Activated gamma-delta T cell (primary cell): Measurements from ENCODE around the gene OCIAD1.
"Not testable (repeated sequence)": the region's sequence is repeated elsewhere in the genome, so short reads cannot be mapped to it uniquely, and the experiment has no call there.

Source experiments
- DNase-seq: peaks from one replicate; lab custom pipeline; 2025; lab: John Stamatoyannopoulos, UW
- total RNA-seq, 2 donors: gene quantifications; one replicate each; lab custom pipeline; 2026; lab: John Stamatoyannopoulos, UW

Gene OCIAD1, protein sequence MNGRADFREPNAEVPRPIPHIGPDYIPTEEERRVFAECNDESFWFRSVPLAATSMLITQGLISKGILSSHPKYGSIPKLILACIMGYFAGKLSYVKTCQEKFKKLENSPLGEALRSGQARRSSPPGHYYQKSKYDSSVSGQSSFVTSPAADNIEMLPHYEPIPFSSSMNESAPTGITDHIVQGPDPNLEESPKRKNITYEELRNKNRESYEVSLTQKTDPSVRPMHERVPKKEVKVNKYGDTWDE
- total RNA-seq, result 127 to 129 reads per million in 2 donors

DNA sequence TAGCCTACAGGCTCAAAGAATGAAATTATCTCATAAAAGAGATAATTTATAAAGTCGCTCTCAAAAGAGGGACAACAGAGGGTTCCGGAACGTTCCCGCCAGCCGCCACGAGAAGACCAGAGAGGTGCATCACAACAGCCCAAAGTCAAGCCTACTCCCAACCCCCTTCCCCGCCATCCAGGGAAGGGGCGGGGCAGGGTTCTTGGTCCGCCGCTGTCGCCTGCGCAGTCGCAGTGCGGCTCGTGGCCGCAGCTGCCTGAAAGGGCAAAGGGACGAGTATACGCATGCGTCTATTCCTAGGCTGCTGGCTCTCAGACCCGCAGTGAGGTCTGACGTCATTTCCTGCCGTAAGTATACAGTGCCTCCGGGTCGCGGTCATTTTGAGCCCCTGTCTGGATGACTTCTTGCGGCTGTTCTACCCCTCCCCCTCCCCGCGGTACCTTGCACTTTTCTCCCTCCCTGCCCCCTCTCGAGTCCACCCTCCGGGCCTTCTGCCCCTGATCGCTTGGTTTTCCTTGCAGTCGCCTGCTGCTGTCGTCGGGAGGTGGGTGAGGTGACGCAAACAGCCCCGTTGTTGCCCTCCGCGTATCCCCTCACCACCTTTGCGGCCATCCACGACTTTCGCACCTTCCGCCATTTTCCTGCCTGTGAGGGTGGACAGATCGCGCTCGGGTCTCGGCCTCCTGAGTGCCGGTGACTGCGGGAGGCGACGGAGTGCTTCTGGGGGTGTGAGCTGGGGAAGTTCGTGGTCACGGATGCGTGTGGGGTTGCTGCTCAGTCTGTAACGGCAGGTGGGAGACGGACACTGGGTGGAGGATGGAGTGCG is at the start of gene OCIAD1:
Gene OCIAD1, plus strand, starts transcription at position 383 of the 826 bp plus-strand sequence. CDS start 1,537 bp downstream, outside the sequence.
- peak; percentile 82 for DNase-seq

DNA sequence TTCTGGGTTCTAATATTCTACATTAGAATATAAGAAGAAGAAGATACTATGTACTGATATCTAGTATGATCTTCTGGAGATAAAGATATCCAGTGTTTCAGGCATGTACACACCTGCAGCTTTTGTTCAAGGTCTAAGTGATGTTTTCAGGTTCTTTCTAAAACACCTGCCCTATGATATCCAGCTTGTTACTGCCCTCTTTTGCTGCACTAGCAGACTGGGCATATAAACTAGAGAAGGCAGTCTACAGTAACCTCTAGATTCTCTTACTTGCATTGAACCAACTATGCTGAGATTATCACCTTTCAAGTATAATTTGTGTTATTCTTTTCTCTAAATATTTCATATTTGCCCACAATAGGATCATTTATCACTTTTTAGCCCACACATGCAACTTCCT is 48.9 kb upstream of the OCIAD1 start:
- no peak for DNase-seq

DNA sequence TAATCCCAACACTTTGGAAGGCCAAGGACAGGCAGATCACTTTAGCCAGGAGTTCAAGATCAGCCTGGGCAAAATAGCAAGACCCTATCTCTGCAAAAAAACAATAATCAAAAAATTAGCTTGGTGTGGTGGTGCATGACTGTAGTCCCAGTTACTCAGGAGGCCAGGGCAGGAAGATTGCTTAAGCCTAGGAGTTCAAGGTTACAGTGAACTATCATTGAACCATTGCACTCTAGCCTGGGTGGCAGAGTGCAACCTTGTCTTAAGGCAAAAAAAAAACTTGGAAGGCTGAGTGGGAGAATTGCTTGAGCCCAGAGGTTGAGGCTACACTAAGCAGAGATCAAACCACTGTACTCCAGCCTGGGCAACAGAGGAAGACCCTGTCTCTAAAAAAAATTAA is 45.6 kb upstream of the OCIAD1 start:
- no peak for DNase-seq

DNA sequence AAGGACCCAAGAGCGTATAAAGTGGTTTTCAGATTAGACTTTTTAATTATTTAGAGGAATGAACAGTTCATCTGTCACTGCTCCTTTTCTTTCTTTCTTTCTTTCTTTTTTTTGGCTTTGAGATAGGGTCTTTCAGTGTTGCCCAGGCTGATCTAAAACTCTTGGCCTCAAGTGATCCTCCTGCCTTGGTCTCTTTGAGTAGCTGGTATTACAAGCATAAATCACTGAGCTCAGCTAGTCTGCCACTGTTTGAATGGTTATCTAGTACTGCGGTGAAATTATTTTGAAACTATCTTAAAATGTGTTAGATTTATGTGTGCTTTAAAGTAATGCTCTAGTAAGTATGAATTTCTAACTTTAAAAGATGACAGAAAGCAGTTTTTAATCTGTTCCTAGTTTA is 44.3 kb upstream of the OCIAD1 start:
- DNase-seq, result no peak

DNA sequence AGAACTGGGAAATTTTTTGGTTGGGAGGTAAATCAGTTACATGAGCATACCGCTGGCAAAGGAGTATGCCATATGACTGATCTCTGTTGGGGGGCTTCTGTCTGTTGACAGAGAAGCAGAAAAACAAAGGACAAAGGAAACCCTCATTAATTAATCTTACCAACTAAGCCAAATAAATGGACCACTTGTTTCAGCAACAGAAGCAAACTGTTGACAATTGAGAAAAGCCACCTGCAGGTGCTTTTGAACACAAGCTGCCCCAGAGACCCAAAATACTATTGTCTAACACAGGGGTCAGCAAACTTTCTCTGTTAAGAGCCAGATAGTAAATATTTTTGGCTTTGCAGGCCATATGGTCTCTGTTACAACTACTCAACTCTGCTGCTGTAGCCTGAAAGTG is 43.8 kb upstream of the OCIAD1 start:
- no peak for DNase-seq

DNA sequence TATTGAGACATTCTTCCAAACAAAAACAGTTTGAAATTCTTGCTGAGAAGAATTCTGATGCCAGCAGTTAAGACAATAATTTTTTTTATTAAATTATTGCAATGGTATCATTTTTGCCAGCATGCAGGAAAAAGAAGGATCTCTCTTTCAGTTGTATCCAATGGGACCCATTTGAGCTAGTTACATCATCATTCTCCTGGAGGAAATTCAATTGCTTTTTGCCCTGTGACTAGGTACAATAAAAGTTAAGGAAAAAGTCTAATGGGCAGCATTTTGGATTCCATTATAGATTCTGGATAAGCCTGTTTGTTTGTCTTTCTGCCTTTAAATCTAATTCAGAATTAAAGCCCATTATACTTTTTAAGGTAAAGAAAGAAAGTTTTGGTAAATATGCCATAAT is 40.3 kb upstream of the OCIAD1 start:
- no peak for DNase-seq

DNA sequence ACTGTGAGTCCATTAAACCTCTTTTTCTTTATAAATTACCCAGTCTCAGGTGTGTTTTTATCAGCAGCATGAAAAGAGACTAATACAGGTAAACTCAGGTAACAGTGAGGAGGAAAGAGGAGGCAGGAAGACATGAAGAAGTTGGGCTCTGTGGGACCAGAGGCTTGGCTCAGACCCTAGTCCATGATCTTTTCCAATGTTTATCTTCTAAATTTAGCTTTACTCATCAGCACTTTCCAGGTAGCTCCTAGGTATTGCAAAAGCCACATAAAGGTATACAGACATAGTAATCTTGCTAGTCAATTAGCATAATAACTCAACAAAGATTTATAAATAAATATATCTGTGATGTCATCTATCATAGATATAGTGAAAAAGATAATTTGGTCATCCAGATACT is 39.6 kb upstream of the OCIAD1 start:
- DNase-seq, result no peak

DNA sequence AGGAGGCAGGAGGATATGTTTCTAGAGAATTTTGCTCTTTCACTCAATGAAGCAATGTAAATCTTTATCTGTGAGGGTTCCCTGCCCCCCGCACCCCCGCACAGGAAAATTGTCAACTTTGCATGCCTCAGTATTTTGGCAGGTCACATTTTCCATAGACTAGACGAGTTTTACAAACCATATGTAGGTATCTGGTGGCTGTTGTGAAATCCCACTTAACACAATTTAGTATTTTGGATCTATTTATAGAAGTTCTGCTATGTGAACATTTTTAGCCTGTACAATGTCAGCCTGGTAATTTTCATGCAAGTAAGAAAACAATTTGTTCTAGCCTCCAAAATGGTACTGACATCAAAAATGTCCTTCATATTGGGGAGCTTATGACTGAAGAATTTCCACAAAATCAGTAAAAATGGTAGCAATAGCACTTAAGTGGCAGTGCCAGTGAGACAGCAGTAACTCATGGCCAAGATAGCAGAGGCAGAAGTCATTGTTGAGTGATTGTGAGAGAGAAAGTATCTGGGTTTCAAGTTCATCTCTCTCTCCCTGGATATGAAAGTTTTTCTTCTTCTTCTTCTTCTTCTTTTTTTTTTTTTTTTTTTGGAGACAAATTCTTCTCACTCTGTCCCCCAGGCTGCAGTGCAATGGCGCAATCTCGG is 38.4 kb upstream of the OCIAD1 start:
- no peak for DNase-seq

DNA sequence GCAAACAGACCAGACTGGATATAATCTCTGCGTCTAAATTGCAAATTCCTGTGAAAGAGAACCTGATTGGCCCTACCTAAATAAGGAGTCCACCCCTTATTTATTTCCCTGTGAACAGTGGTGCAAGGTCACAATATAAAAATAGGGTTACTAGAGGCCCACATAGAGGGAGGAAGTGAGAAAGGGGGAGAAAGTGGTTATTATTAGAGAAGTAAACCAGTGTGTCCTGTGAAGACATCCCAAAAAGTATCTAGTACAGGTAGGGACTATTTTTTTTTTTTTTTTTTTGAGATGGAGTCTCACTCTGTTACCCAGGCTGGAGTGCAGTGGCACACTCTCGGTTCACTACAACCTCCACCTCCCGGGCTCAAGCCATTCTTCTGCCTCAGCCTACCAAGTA is 35.8 kb upstream of the OCIAD1 start:
- no peak for DNase-seq

DNA sequence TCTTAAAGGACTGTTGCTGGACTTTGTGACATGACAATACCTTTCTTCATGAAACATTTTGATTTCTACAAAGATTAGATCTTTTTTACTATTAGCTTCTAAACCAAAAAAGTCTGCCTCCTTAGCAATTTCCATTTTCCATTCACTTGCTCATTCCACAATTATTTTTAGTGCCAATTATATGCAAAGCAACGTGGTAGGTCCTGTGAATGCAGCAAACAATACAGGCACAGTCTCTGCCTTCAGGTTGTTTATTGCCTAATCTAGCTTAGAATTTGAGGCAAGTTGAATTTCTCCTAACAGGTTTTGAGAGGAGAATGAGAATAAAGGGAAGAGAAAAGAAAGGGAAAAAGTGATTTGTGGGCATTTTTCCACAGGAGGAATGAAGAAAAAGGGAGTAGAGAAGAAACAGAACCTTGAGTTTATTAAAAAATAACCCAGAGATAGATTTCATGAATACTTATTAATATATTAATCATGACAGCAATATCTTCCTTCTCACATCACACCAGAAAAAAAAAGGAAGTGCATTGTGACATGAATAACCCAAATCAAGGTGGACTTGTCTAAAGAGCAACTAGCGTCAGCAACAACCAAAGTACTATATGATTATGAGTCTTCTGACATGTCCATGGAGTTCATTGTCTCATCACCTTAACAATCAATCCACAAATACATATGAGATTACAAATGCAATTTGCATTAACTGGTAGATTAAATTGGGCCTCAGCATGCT is 34.5 kb upstream of the OCIAD1 start:
- no peak for DNase-seq

DNA sequence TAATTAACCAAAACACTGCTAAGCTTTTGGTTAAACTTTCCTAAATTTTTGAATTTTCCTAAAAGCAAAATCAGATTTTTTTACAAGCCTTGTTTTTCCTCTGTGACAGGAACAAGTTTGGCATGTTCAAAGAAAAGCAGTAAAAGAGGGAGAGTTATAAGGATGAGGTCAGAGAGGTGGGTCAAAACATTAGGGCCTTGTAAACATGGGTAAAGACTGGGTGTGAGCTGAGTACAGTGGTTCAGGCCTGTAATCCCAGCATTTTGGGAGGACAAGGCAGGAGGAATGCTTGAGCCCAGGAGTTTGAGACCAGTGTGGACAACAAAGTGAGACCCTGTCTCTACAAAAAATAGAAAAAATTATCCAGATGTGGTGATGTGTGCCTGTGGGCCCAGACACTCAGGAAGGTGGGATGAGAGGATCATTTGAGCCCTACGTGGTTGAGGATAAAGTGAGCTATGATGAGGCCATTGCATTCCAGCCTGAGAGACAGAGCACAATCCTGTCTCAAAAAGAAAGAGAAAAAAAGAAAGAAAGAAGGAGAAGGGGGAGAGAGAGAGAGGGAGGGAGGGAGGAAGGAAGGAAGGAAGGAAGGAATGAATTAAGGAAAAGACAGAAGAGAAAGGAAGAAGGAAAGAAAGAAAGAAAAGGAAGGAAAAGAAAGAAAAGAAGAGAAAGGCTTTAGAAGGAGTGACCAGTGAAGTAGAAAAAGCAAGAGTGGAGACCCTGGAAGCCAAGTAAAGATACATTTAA is 33.8 kb upstream of the OCIAD1 start:
- no peak for DNase-seq

DNA sequence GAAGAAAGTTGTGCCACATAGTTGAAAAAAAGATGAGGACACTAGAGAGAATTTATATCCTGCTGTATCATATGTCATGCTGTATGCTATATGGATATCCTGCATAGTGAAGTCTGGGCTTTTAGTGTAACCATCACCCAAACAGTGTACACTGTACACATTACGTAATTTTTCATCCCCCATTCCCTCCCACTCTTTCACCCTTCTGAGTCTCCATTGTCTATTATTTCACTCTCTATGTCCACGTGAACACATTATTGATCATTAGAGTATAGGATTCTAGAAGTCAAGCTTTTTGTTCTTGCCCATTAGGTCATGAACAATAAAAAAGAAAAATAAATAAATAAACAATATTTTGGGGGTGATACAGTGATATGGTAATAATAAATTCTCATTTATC is 32.8 kb upstream of the OCIAD1 start:
- no peak for DNase-seq

DNA sequence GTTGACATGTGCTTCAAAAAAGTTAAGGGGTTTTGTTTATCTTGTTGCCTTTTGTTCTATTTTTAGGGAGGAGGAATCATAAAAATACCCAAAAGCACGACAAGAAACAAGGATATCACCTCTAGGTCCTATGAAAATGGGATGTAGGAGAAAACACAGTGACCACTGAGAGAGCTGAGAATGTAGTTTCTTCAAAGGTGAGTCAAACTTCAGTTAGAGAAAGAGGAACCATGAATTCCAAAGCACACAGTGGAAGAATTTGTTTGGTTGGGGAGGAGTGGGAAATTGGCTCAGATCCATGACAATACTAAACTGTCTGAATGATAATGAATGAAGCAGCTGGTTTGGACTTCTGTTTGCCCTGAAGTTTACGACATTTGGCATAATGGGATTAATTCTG is 31.7 kb upstream of the OCIAD1 start:
- no peak for DNase-seq

DNA sequence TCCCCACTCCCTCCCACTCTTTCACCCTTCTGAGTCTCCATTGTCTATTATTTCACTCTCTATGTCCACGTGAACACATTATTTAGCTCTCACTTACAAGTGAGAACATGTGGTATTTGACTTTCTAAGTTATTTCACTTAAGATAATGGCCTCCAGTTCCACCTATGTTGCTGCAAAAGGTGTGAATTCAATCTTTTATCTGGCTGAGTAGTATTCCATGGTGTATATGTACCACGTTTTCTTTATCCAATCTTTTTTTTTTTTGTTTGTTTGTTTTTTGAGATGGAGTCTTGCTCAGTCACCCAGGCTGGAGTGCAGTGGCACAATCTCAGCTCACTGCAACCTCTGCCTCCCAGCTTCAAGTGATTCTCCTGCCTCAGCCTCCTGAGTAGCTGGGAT is 30.7 kb upstream of the OCIAD1 start:
- DNase-seq, result not testable (repeated sequence)

DNA sequence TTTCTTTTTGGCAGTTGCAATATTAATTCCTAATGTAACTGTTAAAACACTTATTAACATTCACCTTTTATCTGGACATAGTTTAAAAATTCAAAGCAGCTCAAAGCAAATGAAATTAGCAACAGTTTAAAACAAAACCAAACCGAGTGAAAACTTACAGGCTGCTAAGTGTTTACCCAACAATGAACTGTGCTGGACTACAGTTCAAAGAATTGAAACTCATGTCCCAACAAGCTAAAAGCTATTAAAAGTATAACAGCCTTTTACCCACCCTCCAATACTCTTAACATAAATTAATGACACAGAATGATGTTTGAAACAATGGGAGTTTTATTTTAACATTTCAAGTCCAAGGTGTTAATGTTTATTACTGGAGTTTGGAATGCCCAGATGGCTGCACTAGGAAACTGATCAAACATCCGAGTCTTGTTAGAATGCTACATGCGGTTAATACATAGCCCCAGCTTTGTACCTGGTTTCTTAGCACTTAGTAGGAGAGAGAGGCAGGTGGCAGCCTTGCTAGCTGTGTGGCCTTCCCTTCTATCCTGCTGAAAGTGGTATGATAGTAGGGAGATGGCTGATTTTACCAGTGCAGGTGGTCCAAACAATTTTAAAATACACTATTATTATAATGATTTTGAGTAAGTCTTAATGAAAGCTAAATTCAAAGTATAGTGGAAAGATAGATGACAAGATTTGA is 29.7 kb upstream of the OCIAD1 start:
- DNase-seq, result no peak

DNA sequence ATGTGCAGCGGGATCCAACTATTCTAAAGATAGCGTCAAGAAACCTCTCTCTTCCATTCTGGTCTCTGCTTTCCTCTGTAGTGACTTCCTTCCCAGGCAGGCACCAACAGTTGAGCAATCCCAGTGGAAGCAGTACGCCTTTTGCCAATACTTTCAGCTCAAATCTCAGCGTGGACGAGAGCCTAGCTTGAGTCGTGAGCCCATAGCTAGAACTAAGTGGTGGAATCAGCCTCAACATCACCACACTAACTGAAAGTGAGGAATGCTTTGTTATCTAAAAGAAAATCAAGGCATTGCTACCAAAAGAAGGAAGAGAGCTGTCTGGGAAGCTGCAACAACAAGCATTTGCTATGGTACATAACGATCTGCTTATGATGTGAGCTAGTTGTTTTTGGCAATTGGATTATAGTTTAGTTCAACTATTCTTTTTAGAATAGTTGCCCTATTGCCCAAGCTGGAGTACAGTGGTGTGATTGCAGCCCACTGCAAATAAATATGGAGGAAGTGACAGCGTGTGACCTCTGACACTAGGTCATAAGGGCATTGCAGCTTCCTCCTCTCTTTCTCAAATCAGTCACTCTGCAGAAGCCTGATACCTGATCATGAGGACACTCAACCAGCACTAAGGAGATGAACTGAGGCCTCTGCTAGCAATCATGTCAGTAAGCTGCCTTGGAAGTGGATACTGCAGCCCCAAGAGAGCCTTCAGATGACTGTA is 26.1 kb upstream of the OCIAD1 start:
- DNase-seq, result no peak

DNA sequence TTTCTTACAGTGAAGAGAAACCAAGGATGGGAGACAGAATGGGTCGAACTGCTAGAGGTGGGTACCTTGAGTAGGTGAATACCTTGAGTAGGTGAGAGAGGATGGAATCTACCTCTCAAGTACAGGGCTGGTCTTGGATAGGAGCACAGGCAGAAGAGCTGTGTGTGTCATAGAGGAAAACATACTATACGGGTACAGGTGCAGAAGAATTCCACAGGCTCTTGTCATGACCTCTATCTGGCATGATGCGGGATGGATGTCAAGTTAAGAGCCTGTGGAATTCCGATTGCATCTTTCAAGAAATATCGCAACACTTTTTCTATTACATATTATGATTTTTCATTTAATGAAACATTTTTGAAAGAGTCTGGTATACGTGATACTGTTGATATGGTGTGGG is 18.0 kb upstream of the OCIAD1 start:
- DNase-seq, result no peak

DNA sequence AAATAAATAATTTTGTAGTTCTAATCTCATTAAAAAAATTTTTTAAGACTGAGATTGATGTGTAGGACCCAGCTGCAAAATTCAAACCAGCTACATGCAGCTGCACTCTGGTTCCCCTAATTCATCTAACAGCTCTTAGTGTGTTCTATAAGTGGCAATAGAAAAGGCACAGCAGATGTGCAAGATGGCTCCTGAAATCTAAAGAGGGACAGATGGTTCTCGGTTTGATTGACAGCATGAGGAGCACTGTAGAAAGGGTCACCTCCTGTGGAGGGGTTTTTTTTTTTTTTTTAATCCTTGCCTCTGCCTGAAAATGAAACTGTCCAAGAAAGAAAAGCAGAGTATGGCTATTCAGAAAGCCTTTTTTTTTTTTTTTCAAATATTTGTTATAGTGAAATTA is 16.9 kb upstream of the OCIAD1 start:
- DNase-seq, result no peak

DNA sequence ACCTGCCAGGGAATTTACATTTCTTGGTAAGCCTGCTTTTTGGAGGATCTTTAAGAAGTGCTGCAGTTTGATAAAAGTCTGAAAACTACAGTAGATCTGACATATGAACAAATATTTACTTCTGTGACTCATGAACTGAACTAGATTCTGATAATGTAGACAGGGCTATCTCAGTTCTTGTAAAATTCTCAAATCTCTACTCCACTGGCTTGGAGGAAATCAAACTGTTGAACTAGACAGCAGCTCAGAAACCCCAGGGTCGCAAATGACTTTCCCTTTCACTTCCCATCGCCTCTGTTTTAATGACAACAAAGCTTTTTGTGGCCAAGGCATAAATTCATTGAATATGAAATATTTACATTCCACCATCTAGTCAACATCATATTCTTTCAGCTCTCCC is 15.4 kb upstream of the OCIAD1 start:
- no peak for DNase-seq

DNA sequence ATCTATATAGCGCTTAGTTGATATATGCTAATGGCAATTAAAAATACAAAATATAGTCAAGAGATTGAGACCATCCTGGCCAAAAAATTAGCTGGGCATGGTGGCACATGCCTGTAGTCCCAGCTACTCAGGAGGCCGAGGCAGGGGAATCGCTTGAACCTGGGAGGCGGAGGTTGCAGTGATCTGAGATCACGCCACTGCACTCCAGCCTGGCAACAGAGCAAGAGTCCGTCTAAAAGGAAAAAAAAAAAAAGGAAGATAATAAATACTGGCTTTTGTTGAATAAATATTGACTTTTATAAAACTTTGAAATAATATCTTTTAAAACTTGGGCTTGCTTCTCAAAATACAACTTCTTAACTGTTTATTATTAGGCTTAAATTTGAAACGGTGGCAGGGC is 14.6 kb upstream of the OCIAD1 start:
- not testable (repeated sequence) for DNase-seq
